ENCODE data around the gene FASLG.

GRCh38 chr1:172708452-172708851 is 49.5 kb downstream of the FASLG start:
- TF ChIP-seq, protein P1, sequence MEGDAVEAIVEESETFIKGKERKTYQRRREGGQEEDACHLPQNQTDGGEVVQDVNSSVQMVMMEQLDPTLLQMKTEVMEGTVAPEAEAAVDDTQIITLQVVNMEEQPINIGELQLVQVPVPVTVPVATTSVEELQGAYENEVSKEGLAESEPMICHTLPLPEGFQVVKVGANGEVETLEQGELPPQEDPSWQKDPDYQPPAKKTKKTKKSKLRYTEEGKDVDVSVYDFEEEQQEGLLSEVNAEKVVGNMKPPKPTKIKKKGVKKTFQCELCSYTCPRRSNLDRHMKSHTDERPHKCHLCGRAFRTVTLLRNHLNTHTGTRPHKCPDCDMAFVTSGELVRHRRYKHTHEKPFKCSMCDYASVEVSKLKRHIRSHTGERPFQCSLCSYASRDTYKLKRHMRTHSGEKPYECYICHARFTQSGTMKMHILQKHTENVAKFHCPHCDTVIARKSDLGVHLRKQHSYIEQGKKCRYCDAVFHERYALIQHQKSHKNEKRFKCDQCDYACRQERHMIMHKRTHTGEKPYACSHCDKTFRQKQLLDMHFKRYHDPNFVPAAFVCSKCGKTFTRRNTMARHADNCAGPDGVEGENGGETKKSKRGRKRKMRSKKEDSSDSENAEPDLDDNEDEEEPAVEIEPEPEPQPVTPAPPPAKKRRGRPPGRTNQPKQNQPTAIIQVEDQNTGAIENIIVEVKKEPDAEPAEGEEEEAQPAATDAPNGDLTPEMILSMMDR (IDR thresholded peaks at IDR 0.05; ENCODE audit: borderline replicate concordance, extremely low read depth, low read length, poor library complexity, severe bottlenecking): no peak
- no peak for TF ChIP-seq EZH2 (IDR thresholded peaks at IDR 0.05; ENCODE audit: borderline replicate concordance, low read depth, low read length, severe bottlenecking)
